ENCODE measurements around the gene SPATA19.

Gene SPATA19

GRCh38 chr11:133844217-133844616 lies 1.1 kb downstream of the SPATA19 start:
- H3K27me3 Mint-ChIP-seq = peaks cover 12% of the 10 kb centered on the region
- peaks cover 5% of the 10 kb centered on the region for H3K9me3 Mint-ChIP-seq
- ATAC-seq (no peak), DNase-seq (no peak)
- H3K27ac Mint-ChIP-seq = no peak overlapping the region
- H3K4me1 Mint-ChIP-seq = peaks cover 4% of the 10 kb centered on the region
- no peak overlapping the region for H3K4me3 Mint-ChIP-seq
- H3K36me3 Mint-ChIP-seq (ENCODE audit: low read depth) = no peaks in the 10 kb centered on the region

DNA sequence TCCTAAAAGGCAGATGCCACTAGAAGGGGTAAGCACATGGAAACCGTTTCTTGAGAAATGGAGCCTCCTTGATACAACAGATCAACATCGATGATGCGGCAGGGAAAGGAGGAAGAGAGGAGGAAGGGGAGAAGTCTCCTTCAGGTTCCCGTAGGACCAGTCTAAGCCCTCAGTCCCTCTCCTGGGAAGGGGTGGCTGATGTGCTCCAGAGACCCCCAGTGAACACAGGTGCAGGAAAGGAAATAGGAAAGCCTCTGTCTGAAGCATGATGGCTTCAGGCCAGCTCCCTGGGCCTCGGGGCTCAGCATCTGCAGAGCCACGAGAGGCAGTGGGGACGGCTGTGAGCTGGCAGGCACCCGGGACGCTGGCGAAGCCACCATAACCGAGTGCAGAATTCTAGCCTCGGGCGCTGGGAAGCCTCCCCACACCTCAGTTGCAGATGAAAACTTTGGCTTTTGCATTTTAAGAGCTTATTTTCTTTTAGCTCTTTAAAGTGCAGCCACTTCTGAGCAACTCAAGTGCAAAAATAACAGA lies 1.8 kb downstream of the SPATA19 start:
- ATAC-seq = no peak
- H3K27ac Mint-ChIP-seq = no peak overlapping the region

GRCh38 chr11:133842730-133843129 lies 2.6 kb downstream of the SPATA19 start:
- no peak for ATAC-seq
- H3K36me3 Mint-ChIP-seq (ENCODE audit: low read depth) = no peaks in the 10 kb centered on the region
- no peak overlapping the region for H3K27ac Mint-ChIP-seq
- peaks cover 5% of the 10 kb centered on the region for H3K9me3 Mint-ChIP-seq
- H3K4me3 Mint-ChIP-seq = no peak overlapping the region
- H3K4me1 Mint-ChIP-seq = peaks cover 4% of the 10 kb centered on the region
- peaks cover 9% of the 10 kb centered on the region for H3K27me3 Mint-ChIP-seq
- DNase-seq = no peak

More for the DNA sequence above, 1.8 kb downstream of the SPATA19 start:
- Mint-ChIP-seq H3K4me1 (peaks cover 4% of the 10 kb centered on the region), H3K9me3 (peaks cover 5% of the 10 kb centered on the region), H3K4me3 (no peak overlapping the region), H3K27me3 (peaks cover 9% of the 10 kb centered on the region), H3K36me3 (ENCODE audit: low read depth) (no peaks in the 10 kb centered on the region)
- DNase-seq = no peak

- peaks cover 3% of the 10 kb centered on the region for H3K9me3 Mint-ChIP-seq
- peaks cover 4% of the 10 kb centered on the region for H3K4me1 Mint-ChIP-seq
- peaks cover 11% of the 10 kb centered on the region for H3K27me3 Mint-ChIP-seq
- H3K27ac Mint-ChIP-seq = no peak overlapping the region
- no peak for DNase-seq
- no peak for ATAC-seq
- H3K4me3 Mint-ChIP-seq = no peak overlapping the region
- H3K36me3 Mint-ChIP-seq (ENCODE audit: low read depth) = no peaks in the 10 kb centered on the region
These were observed 3.3 kb downstream of the SPATA19 start for GRCh38 chr11:133842053-133842452.

- peaks cover 4% of the 10 kb centered on the region for H3K4me1 Mint-ChIP-seq
- peaks cover 11% of the 10 kb centered on the region for H3K27me3 Mint-ChIP-seq
- no peaks in the 10 kb centered on the region for H3K9me3 Mint-ChIP-seq
- no peak overlapping the region for H3K27ac Mint-ChIP-seq
- no peak for ATAC-seq
- no peaks in the 10 kb centered on the region for H3K36me3 Mint-ChIP-seq (ENCODE audit: low read depth)
- no peak for DNase-seq
- no peak overlapping the region for H3K4me3 Mint-ChIP-seq
These were observed 3.9 kb downstream of the SPATA19 start for GRCh38 chr11:133841279-133842043.

GRCh38 chr11:133840479-133840941 lies 4.8 kb downstream of the SPATA19 start:
- H3K36me3 Mint-ChIP-seq (ENCODE audit: low read depth) = no peaks in the 10 kb centered on the region
- H3K27ac Mint-ChIP-seq = no peak overlapping the region
- peaks cover 13% of the 10 kb centered on the region for H3K27me3 Mint-ChIP-seq
- no peaks in the 10 kb centered on the region for H3K9me3 Mint-ChIP-seq
- DNase-seq (no peak), ATAC-seq (no peak)
- H3K4me3 Mint-ChIP-seq = no peak overlapping the region
- peaks cover 4% of the 10 kb centered on the region for H3K4me1 Mint-ChIP-seq

DNA sequence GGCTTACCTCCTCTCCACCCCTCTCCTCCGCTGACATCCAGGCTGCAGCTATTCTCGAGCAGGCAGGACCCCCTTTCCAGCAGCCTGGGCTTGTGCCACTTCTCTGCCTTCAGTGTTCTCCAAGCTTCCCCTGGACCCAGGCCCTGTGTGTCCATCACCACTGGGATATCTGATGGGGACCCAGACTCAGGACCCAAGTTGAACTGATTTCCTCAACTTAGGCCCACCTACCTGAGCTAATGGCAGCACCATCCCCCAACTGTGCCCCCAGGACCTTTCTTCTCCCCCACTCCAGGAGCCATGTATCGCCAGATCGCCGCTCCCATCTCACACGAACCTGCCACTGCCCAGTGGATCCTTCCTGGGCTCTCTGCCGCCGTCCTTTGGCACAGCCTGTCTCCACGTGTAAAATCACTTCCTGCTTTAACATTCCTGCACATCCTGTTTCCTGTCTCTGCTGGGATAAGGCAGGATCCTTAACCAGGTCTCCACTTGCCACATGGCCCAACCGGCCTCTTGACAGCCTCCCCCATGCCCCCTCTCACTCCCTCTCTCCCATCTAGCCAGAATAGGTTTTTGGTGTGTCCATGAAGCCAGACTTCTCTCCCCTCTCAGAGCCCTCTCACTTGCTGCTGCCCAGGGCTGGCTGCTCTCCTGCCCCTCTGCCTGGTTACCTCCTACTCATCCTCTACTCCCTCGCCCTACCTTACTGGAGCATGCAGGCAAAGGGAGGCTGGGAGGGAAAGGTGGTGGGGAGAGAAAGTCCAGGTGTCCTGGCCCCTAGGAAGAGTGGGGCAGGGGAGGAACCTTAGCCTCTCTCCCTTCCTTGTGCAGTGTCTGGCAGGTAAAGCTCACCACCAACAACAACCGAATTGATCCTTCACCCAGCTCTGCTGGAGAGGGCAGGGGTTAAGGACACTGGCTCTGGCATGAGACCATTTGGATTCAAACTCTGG lies 9.4 kb downstream of the SPATA19 start:
- Mint-ChIP-seq H3K36me3 (ENCODE audit: low read depth) (no peaks in the 10 kb centered on the region), H3K27ac (no peak overlapping the region), H3K4me3 (no peak overlapping the region), H3K27me3 (peaks cover 16% of the 10 kb centered on the region), H3K9me3 (no peaks in the 10 kb centered on the region), H3K4me1 (peaks cover 5% of the 10 kb centered on the region)
- DNase-seq = no peak
- no peak for ATAC-seq

- H3K9me3 Mint-ChIP-seq = no peaks in the 10 kb centered on the region
- H3K4me3 Mint-ChIP-seq = no peak overlapping the region
- DNase-seq (peak; percentile 55), ATAC-seq (peak; percentile 76)
- peaks cover 16% of the 10 kb centered on the region for H3K27me3 Mint-ChIP-seq
- peaks cover 5% of the 10 kb centered on the region for H3K4me1 Mint-ChIP-seq
- no peaks in the 10 kb centered on the region for H3K36me3 Mint-ChIP-seq (ENCODE audit: low read depth)
- H3K27ac Mint-ChIP-seq = no peak overlapping the region
These were observed 10.4 kb downstream of the SPATA19 start for GRCh38 chr11:133834682-133835592.

DNA sequence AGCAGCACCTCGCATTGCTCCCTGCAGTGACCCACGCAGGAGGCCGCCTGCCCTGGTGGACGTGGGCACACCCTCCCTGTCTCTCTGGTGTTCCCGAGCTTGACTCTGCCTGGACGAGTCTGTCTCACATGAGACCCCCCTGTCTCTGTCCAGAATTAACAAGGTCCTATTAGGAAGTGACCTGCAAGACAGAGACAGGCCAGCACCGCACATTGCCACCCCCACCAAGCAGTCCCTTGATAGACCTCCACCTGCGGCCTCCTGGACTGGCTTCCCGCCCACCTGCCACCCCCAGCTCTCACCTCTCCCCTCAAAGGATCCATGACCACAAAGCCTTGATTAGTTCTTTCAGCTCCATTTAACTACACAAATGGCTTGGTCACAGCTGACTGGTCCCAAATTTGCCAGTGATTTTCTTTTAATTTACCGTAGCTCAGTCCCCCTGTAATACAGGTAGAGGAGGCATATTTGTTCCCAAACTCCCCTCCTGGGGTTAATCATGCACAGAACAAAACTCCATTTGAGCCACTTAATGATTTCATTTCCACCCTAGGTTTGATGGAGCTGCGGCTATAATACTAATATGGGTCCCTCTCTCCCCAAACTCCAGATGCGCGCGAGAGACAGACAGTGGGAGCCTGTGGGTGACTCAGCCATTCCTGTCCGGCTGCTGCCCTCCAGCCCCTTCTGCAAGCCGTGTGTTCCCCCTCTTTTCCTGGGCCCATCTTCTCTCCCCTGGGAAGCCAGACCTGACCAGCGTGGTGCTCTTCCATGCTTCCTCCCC lies 11.2 kb downstream of the SPATA19 start:
- Mint-ChIP-seq H3K9me3 (no peaks in the 10 kb centered on the region), H3K4me3 (no peak overlapping the region), H3K27ac (peak overlapping the region; percentile 60), H3K27me3 (peaks cover 16% of the 10 kb centered on the region), H3K36me3 (ENCODE audit: low read depth) (no peaks in the 10 kb centered on the region), H3K4me1 (peaks cover 5% of the 10 kb centered on the region)
- DNase-seq = no peak
- no peak for ATAC-seq

- DNase-seq (no peak), ATAC-seq (no peak)
- no peak overlapping the region for H3K27ac Mint-ChIP-seq
- no peak overlapping the region for H3K4me3 Mint-ChIP-seq
- H3K36me3 Mint-ChIP-seq (ENCODE audit: low read depth) = no peaks in the 10 kb centered on the region
- H3K9me3 Mint-ChIP-seq = no peaks in the 10 kb centered on the region
- peaks cover 16% of the 10 kb centered on the region for H3K27me3 Mint-ChIP-seq
- H3K4me1 Mint-ChIP-seq = peaks cover 5% of the 10 kb centered on the region
These were observed 12.1 kb downstream of the SPATA19 start for GRCh38 chr11:133832991-133833897.

GRCh38 chr11:133832096-133832990 lies 13.0 kb downstream of the SPATA19 start:
- H3K4me3 Mint-ChIP-seq = peak overlapping the region; percentile 31
- H3K4me1 Mint-ChIP-seq = peaks cover 5% of the 10 kb centered on the region
- peak overlapping the region; percentile 30 for H3K27ac Mint-ChIP-seq
- H3K9me3 Mint-ChIP-seq = no peaks in the 10 kb centered on the region
- H3K36me3 Mint-ChIP-seq (ENCODE audit: low read depth) = no peaks in the 10 kb centered on the region
- peaks cover 16% of the 10 kb centered on the region for H3K27me3 Mint-ChIP-seq
- no peak for ATAC-seq
- DNase-seq = no peak
